CD4-positive, alpha-beta T cell (primary cell): ENCODE results near the gene SLC17A9. TPM values are rescaled to one million over a fixed set of nuclear protein-coding genes. Genes with fewer than 3 reads are reported as not detected.
"Not testable (repeated sequence)": the region's sequence is repeated elsewhere in the genome, so short reads cannot be mapped to it uniquely, and the experiment has no call there.

ENCODE experiments used
- ATAC-seq: fragments of 200-7000 bp; cut with Tn5 transposase; one replicate; pipeline ENCODE4 v1.10.0; 2022; ENCODE audit warnings: mild to moderate bottlenecking; ENCODE audit not compliant: poor library complexity
- CTCF ChIA-PET: fragments of 350-600 bp; sonication (Branson Sonifier 250); formaldehyde crosslinking; loops from one replicate; lab custom pipeline; 2021; ENCODE audit warnings: antibody characterized with exemption, inconsistent platforms; lab: Charles Lee
- POLR2A ChIA-PET: fragments of 350-600 bp; sonication (Branson Sonifier 250); formaldehyde crosslinking; loops from one replicate; lab custom pipeline; 2021; ENCODE audit warnings: antibody characterized with exemption, inconsistent platforms; lab: Charles Lee
- DNase-seq, 14 experiments: peaks; one replicate each; pipeline ENCODE4 v3.0.0-alpha.2; 2013 to 2020; ENCODE audit warnings: mixed read lengths in 2 of 14
- H3K27ac ChIP-seq, 2 donors: one replicate each; pipeline versions ENCODE4 v1.5.1 to v1.7.0; 2013; ENCODE audit warnings: low read length in 2 of 2, low read depth in 1 of 2, mild to moderate bottlenecking in 1 of 2
- H3K27me3 ChIP-seq, 2 experiments: 1 replicate in 1 of 2; 2 replicates in 1 of 2; pipeline versions ENCODE4 v1.6.1 to v1.7.0; 2013; ENCODE audit warnings: low read length in 2 of 2, control low read depth in 1 of 2, mild to moderate bottlenecking in 1 of 2, moderate library complexity in 1 of 2; ENCODE audit not compliant: insufficient read depth in 2 of 2, control insufficient read depth in 1 of 2
- H3K36me3 ChIP-seq: one replicate; pipeline ENCODE4 v1.6.1; 2013; ENCODE audit warnings: low read length, control low read depth; ENCODE audit not compliant: insufficient read depth
- H3K4me1 ChIP-seq: one replicate; pipeline ENCODE4 v1.6.1; 2013; ENCODE audit warnings: low read length, control low read depth; ENCODE audit not compliant: insufficient read depth
- H3K4me3 ChIP-seq: one replicate; pipeline ENCODE4 v1.5.1; 2013; ENCODE audit warnings: mild to moderate bottlenecking, low read length, moderate library complexity
- H3K9me3 ChIP-seq, 2 experiments: 1 replicate in 1 of 2; 2 replicates in 1 of 2; pipeline versions ENCODE4 v1.6.1 to v1.7.0; 2013; ENCODE audit warnings: low read length in 2 of 2, mild to moderate bottlenecking in 2 of 2, control low read depth in 1 of 2, moderate library complexity in 1 of 2; ENCODE audit not compliant: control insufficient read depth in 1 of 2, insufficient read depth in 1 of 2
- H3K27ac Mint-ChIP-seq: one replicate; pipeline ENCODE4 v1.8.0; 2020; ENCODE audit warnings: mixed read lengths
- H3K27me3 Mint-ChIP-seq: one replicate; pipeline ENCODE4 v1.8.0; 2021; ENCODE audit warnings: mixed read lengths
- H3K36me3 Mint-ChIP-seq: one replicate; pipeline ENCODE4 v1.8.0; 2021; ENCODE audit warnings: low read depth, mixed read lengths
- H3K4me1 Mint-ChIP-seq: one replicate; pipeline ENCODE4 v1.8.0; 2021; ENCODE audit warnings: low read depth, mixed read lengths
- H3K4me3 Mint-ChIP-seq: one replicate; pipeline ENCODE4 v1.8.0; 2020; ENCODE audit warnings: mild to moderate bottlenecking, mixed read lengths
- H3K9me3 Mint-ChIP-seq: one replicate; pipeline ENCODE4 v1.8.0; 2020; ENCODE audit warnings: mixed read lengths
- intact Hi-C, 2 experiments: fragments of 100-400 bp; cut with DNase I in 1 of 2; cut with micrococcal nuclease in 1 of 2; formaldehyde crosslinking; loops; one replicate each; pipeline versions ENCODE4 v1.15.1 to v1.9.0; 2023 to 2025; cut with DNase I, micrococcal nuclease
- total RNA-seq, 174 experiments: library from RNA in 2 of 174; stranded (reverse) in 2 of 174; gene quantifications; one replicate each; pipeline ENCODE4 v1.2.3 and lab custom pipeline; 2021 to 2026
- TF ChIP-seq, protein P1 (sequence below): fragments of 200-600 bp; IDR thresholded peaks from one replicate; pipeline ENCODE4 v1.8.0; 2022; ENCODE audit warnings: antibody characterized with exemption, mild to moderate bottlenecking

SLC17A9 gene
- total RNA-seq, 2 experiments from 2014 or later: 3.5 to 5.5 TPM

DNA sequence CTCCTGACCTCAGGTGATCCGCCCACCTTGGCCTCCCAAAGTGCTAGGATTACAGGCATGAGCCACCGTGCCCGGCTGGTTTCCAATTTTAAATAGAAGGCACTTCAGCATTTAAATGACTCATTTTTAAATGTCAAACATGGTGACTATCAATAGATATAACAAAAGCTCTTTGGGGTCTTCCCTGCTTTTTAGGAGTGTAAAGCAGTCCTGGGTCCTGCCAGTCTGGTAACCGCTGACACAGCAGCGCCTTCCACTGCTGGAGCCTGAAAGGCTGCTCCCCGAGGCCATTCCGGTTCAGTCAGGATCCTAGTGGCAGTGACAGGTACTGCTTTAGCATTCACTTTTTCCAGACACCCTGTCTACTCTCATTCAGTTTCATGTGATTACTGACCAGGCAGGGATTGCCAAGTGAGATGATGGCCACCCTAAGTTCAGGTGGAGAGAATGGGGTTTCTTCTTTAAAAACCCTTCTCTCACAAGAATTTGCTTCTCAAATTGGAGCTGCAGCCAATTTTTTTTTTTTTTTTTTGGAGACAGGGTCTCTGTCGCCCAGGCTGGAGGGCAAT is 31.3 kb upstream of the SLC17A9 start:
- peak overlapping the region; percentile 82 for H3K27ac Mint-ChIP-seq
- peaks cover 7% of the 10 kb centered on the region for H3K36me3 Mint-ChIP-seq
- H3K4me3 ChIP-seq: no peak overlapping the region
- ChIA-PET CTCF (interaction anchor here (1.2 to 5.3 kb wide), 5 partner anchors 14 to 21 kb away, joined by 3 to 38 read pairs (median 11); partner anchors contain the start of gene GID8), POLR2A (interaction anchor here (2.6 to 5.6 kb wide), 2 partner anchors 16 to 33 kb away, joined by 9 to 40 read pairs; partner anchors contain the start of gene GID8)
- intact Hi-C loops: no loop called here
- TF ChIP-seq, protein P1, sequence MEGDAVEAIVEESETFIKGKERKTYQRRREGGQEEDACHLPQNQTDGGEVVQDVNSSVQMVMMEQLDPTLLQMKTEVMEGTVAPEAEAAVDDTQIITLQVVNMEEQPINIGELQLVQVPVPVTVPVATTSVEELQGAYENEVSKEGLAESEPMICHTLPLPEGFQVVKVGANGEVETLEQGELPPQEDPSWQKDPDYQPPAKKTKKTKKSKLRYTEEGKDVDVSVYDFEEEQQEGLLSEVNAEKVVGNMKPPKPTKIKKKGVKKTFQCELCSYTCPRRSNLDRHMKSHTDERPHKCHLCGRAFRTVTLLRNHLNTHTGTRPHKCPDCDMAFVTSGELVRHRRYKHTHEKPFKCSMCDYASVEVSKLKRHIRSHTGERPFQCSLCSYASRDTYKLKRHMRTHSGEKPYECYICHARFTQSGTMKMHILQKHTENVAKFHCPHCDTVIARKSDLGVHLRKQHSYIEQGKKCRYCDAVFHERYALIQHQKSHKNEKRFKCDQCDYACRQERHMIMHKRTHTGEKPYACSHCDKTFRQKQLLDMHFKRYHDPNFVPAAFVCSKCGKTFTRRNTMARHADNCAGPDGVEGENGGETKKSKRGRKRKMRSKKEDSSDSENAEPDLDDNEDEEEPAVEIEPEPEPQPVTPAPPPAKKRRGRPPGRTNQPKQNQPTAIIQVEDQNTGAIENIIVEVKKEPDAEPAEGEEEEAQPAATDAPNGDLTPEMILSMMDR: peak; percentile 66
- no peaks in the 10 kb centered on the region for H3K9me3 Mint-ChIP-seq
- DNase-seq (peak in 13 of 14 experiments; percentile 32 to 85 (median 51)), ATAC-seq (peak; percentile 67)
- peak overlapping the region; percentile 86 for H3K4me3 Mint-ChIP-seq
- no peaks in the 10 kb centered on the region for H3K9me3 ChIP-seq
- peaks cover 89% of the 10 kb centered on the region for H3K4me1 Mint-ChIP-seq
- no peaks in the 10 kb centered on the region for H3K27me3 Mint-ChIP-seq
- no peaks in the 10 kb centered on the region for H3K27me3 ChIP-seq
- peak overlapping the region; percentile 1 to 29 for H3K27ac ChIP-seq
- peaks cover 79% of the 10 kb centered on the region for H3K4me1 ChIP-seq
- no peaks in the 10 kb centered on the region for H3K36me3 ChIP-seq

DNA sequence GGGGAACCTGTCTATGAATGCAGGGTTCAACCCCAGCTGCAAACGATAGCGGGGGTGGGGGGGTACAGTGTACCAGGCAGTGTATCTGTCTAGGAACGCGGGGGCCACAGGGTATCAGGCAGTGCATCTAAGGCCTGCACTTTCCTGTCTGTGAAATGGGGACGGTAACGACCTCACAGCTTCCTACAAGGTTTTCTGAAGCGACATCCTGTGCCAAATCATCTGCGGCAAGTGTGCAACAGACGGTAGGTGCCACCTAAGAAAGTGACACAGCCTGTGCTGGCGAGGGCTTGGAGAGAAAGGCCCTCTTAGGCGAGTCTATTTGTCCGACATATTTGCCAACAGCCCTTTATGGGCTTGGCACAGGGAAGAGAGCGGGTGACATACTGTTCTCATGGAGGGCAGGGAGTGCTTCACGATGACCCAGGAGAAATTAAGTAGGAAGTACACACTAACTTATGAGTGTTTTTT is 30.0 kb upstream of the SLC17A9 start:
- Histone ChIP-seq H3K4me3 (peak overlapping the region; percentile 35), H3K4me1 (peaks cover 80% of the 10 kb centered on the region), H3K36me3 (no peaks in the 10 kb centered on the region), H3K27me3 (no peaks in the 10 kb centered on the region), H3K27ac (peak overlapping the region; percentile 69 to 86), H3K9me3 (no peaks in the 10 kb centered on the region)
- peaks cover 10% of the 10 kb centered on the region for H3K36me3 Mint-ChIP-seq
- H3K4me1 Mint-ChIP-seq: peaks cover 88% of the 10 kb centered on the region
- H3K4me3 Mint-ChIP-seq: peak overlapping the region; percentile 84
- DNase-seq (peak in 11 of 14 experiments; percentile 26 to 78 (median 44)), ATAC-seq (peak; percentile 5)
- H3K27me3 Mint-ChIP-seq: no peaks in the 10 kb centered on the region
- CTCF ChIA-PET: interaction anchor here (5.3 kb wide), 1 partner anchor 23 kb away, joined by 38 read pairs; no protein-coding TSS in a partner anchor
- POLR2A ChIA-PET: interaction anchor here (0.6 to 5.6 kb wide), 4 partner anchors 13 to 32 kb away, joined by 3 to 40 read pairs (median 6); partner anchors contain the start of gene GID8
- TF ChIP-seq, protein P1: no peak
- no peaks in the 10 kb centered on the region for H3K9me3 Mint-ChIP-seq
- intact Hi-C loops: no loop called here
- peak overlapping the region; percentile 89 for H3K27ac Mint-ChIP-seq

DNA sequence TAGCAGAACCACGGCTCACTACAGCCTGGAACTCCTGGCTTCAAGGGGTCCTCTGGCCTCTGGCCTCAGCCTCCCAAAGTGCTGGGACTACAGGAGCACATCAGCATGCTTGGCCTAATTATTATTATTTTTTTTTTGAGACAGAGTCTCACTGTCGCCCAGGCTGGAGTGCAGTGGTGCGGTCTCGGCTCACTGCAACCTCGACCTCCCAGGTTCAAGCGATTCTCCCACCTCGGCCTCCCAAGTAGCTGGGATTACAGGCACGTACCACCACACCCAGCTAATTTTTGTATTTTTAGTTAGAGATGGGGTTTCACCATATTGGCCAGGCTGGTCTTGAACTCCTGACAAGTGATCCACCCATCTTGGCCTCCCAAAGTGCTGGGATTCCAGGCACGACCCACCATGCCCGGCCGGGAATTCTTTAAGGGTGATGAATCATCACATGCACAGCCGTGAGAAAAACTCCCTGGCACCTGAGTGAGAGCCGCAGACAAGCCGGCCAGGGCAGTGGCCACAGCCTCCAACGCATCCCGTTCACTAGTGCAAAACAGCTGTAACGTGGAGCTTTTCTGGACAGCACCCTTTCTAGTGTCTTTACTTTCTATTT is 29.3 kb upstream of the SLC17A9 start:
- H3K27me3 ChIP-seq, intact Hi-C loops, ATAC-seq, H3K9me3 Mint-ChIP-seq, H3K27me3 Mint-ChIP-seq, DNase-seq, H3K9me3 ChIP-seq, H3K36me3 ChIP-seq: not testable (repeated sequence)
- H3K4me1 ChIP-seq: peaks cover 80% of the 10 kb centered on the region
- Mint-ChIP-seq H3K4me3 (peak overlapping the region; percentile 90), H3K27ac (peak overlapping the region; percentile 89), H3K4me1 (peaks cover 88% of the 10 kb centered on the region), H3K36me3 (peaks cover 10% of the 10 kb centered on the region)
- peak overlapping the region; percentile 69 to 86 for H3K27ac ChIP-seq
- peak overlapping the region; percentile 35 for H3K4me3 ChIP-seq
- POLR2A ChIA-PET: interaction anchor here (1.3 to 5.6 kb wide), 3 partner anchors 12 to 31 kb away, joined by 3 to 40 read pairs (median 9); partner anchors contain the start of gene GID8
- CTCF ChIA-PET: interaction anchor here (1.3 to 5.3 kb wide), 2 partner anchors 20 to 23 kb away, joined by 3 to 38 read pairs; no protein-coding TSS in a partner anchor
